HG03159 (cell line): ENCODE results near the gene TRAK1.

ENCODE experiments used
- ATAC-seq: cut with Tn5 transposase; IDR thresholded peaks from one replicate; pipeline ENCODE4 v1.9.1; 2021; ENCODE audit warnings: mild to moderate bottlenecking, moderate library complexity; ENCODE audit not compliant: unreplicated experiment

TRAK1 gene

GRCh38 chr3:42174679-42175385 lies 83.7 kb downstream of the TRAK1 start:
- no peak for ATAC-seq

GRCh38 chr3:42175386-42176240 lies 84.5 kb downstream of the TRAK1 start:
- no peak for ATAC-seq

GRCh38 chr3:42176242-42177034 lies 85.3 kb downstream of the TRAK1 start:
- no peak for ATAC-seq

- ATAC-seq = no peak
Observed at GRCh38 chr3:42177068-42177800, 86.1 kb downstream of the TRAK1 start.

- no peak for ATAC-seq
Observed at GRCh38 chr3:42177801-42178150, 86.6 kb downstream of the TRAK1 start.

GRCh38 chr3:42179110-42179725 lies 88.1 kb downstream of the TRAK1 start:
- no peak for ATAC-seq

GRCh38 chr3:42180901-42181300 lies 89.7 kb downstream of the TRAK1 start:
- ATAC-seq = no peak

GRCh38 chr3:42182555-42182954 lies 91.4 kb downstream of the TRAK1 start:
- ATAC-seq = no peak

GRCh38 chr3:42183991-42184632 lies 93.0 kb downstream of the TRAK1 start:
- no peak for ATAC-seq

- no peak for ATAC-seq
Observed at GRCh38 chr3:42184651-42185443, 93.7 kb downstream of the TRAK1 start.

GRCh38 chr3:42187936-42188335 lies 96.8 kb downstream of the TRAK1 start:
- ATAC-seq = no peak

GRCh38 chr3:42188376-42188775 lies 97.2 kb downstream of the TRAK1 start:
- ATAC-seq = no peak

GRCh38 chr3:42189001-42189460 lies 97.9 kb downstream of the TRAK1 start:
- ATAC-seq = no peak

- ATAC-seq = no peak
Observed at GRCh38 chr3:42189736-42190135, 98.6 kb downstream of the TRAK1 start.

- no peak for ATAC-seq
Observed at GRCh38 chr3:42190701-42191442, 99.7 kb downstream of the TRAK1 start.

GRCh38 chr3:42191443-42191747 lies 100.2 kb downstream of the TRAK1 start:
- no peak for ATAC-seq

GRCh38 chr3:42192334-42193200 lies 101.4 kb downstream of the TRAK1 start:
- ATAC-seq = no peak
